Colonic mucosa (tissue), 4 donors: ENCODE data around the gene GREM2. TPM values are rescaled to one million over a fixed set of nuclear protein-coding genes. Genes with fewer than 3 reads are reported as not detected.

Experiments used
- DNase-seq: peaks from one replicate; pipeline ENCODE4 v3.0.0-alpha.2; 2020
- H3K27ac ChIP-seq: fragments of 200-600 bp; one replicate; pipeline ENCODE4 v1.8.0; 2021
- H3K27me3 ChIP-seq: fragments of 200-600 bp; one replicate; pipeline ENCODE4 v1.8.0; 2021
- H3K36me3 ChIP-seq: fragments of 200-600 bp; one replicate; pipeline ENCODE4 v1.8.0; 2021
- H3K4me1 ChIP-seq: fragments of 200-600 bp; one replicate; pipeline ENCODE4 v1.8.0; 2021; ENCODE audit warnings: mild to moderate bottlenecking
- H3K4me3 ChIP-seq: fragments of 200-600 bp; one replicate; pipeline ENCODE4 v1.8.0; 2021
- H3K9ac ChIP-seq, 2 donors: one replicate each; pipeline ENCODE4 v1.7.0; 2013; ENCODE audit warnings: control low read depth in 2 of 2, low read depth in 2 of 2, low read length in 2 of 2
- H3K9me3 ChIP-seq: fragments of 200-600 bp; one replicate; pipeline ENCODE4 v1.8.0; 2021
- CTCF ChIP-seq: fragments of 200-600 bp; IDR thresholded peaks from one replicate; pipeline ENCODE4 v1.8.0; 2022; ENCODE audit warnings: antibody characterized with exemption, mild to moderate bottlenecking
- intact Hi-C: fragments of 100-400 bp; cut with DNase I; formaldehyde crosslinking; loops from one replicate; pipeline ENCODE4 v1.14.1; 2022
- total RNA-seq, 2 donors: library from RNA; stranded (reverse); fragmentation: NEBNext Ultra II Directional in 1 of 2; extraction: Animal tissue kit (Norgen Biotek cat#: 25700) in 1 of 2; gene quantifications; one replicate each; pipeline ENCODE4 v1.2.1, GENCODE V29; 2021
- donor health status: healthy.
- donor health status: DM: no; HTN: no; CAD: no.
- donor health status: DM: no; HTN: no; CAD: no.

Gene GREM2
- total RNA-seq, 2 donors from 2014 or later: 3.6 to 8.4 TPM

GRCh38 chr1:240630409-240630808, 18.5 kb upstream of the GREM2 start:
- Histone ChIP-seq H3K36me3 (no peaks in the 10 kb centered on the region), H3K27ac (no peak overlapping the region), H3K9ac (no peak overlapping the region), H3K4me3 (no peak overlapping the region), H3K4me1 (no peaks in the 10 kb centered on the region), H3K27me3 (no peaks in the 10 kb centered on the region), H3K9me3 (no peaks in the 10 kb centered on the region)
- no peak for TF ChIP-seq CTCF
- no peak for DNase-seq
- intact Hi-C loops: no loop called here

- no peak for TF ChIP-seq CTCF
- H3K27ac ChIP-seq: no peak overlapping the region
- no peaks in the 10 kb centered on the region for H3K36me3 ChIP-seq
- no peaks in the 10 kb centered on the region for H3K27me3 ChIP-seq
- H3K4me3 ChIP-seq: no peak overlapping the region
- H3K9ac ChIP-seq: no peak overlapping the region
- intact Hi-C loops: no loop called here
- no peak for DNase-seq
- no peaks in the 10 kb centered on the region for H3K9me3 ChIP-seq
- no peaks in the 10 kb centered on the region for H3K4me1 ChIP-seq
These were observed 9.3 kb upstream of the GREM2 start for GRCh38 chr1:240621249-240621648.

GRCh38 chr1:240619906-240620621, 8.1 kb upstream of the GREM2 start:
- Histone ChIP-seq H3K27ac (no peak overlapping the region), H3K4me3 (no peak overlapping the region), H3K36me3 (no peaks in the 10 kb centered on the region), H3K9ac (no peak overlapping the region), H3K4me1 (no peaks in the 10 kb centered on the region), H3K27me3 (no peaks in the 10 kb centered on the region), H3K9me3 (no peaks in the 10 kb centered on the region)
- no peak for TF ChIP-seq CTCF
- intact Hi-C loops: no loop called here
- DNase-seq: no peak

GRCh38 chr1:240619357-240619756, 7.4 kb upstream of the GREM2 start:
- Histone ChIP-seq H3K9ac (no peak overlapping the region), H3K27ac (no peak overlapping the region), H3K9me3 (no peaks in the 10 kb centered on the region), H3K4me3 (no peak overlapping the region), H3K4me1 (no peaks in the 10 kb centered on the region), H3K36me3 (no peaks in the 10 kb centered on the region), H3K27me3 (no peaks in the 10 kb centered on the region)
- no peak for TF ChIP-seq CTCF
- intact Hi-C loops: no loop called here
- DNase-seq: no peak

- no peaks in the 10 kb centered on the region for H3K4me1 ChIP-seq
- no peaks in the 10 kb centered on the region for H3K9me3 ChIP-seq
- no peaks in the 10 kb centered on the region for H3K27me3 ChIP-seq
- H3K9ac ChIP-seq: no peak overlapping the region
- no peak overlapping the region for H3K4me3 ChIP-seq
- no peaks in the 10 kb centered on the region for H3K36me3 ChIP-seq
- no peak for TF ChIP-seq CTCF
- H3K27ac ChIP-seq: no peak overlapping the region
- DNase-seq: no peak
- intact Hi-C loops: no loop called here
These were observed 7.0 kb upstream of the GREM2 start for GRCh38 chr1:240618946-240619345.
